DND-41 (cell line): ENCODE measurements around the gene ITPR1.

Experiments used
- ATAC-seq: fragments of 200-7000 bp; cut with Tn5 transposase; 3 replicates; pipeline ENCODE4 v1.9.1; 2021; ENCODE audit warnings: low read depth; ENCODE audit not compliant: insufficient read depth
- DNase-seq: peaks from one replicate; pipeline ENCODE4 v3.0.0-alpha.2; 2020
- H2AFZ ChIP-seq: 2 replicates; pipeline ENCODE4 v1.6.0; 2012; ENCODE audit warnings: low read depth, low read length
- H3K27ac ChIP-seq: 2 replicates; pipeline ENCODE4 v1.5.1; 2012; ENCODE audit warnings: low read length, inconsistent platforms
- H3K27me3 ChIP-seq: fragments of 200-600 bp; sonication (generic); 2 replicates; pipeline ENCODE4 v1.6.0; 2012; ENCODE audit warnings: low read length, mild to moderate bottlenecking, inconsistent platforms; ENCODE audit not compliant: insufficient read depth, poor library complexity
- H3K36me3 ChIP-seq: 2 replicates; pipeline ENCODE4 v1.5.1; 2012; ENCODE audit warnings: low read length, inconsistent platforms; ENCODE audit not compliant: insufficient read depth
- H3K4me1 ChIP-seq: 2 replicates; pipeline ENCODE4 v1.5.1; 2012; ENCODE audit warnings: mild to moderate bottlenecking, low read length; ENCODE audit not compliant: insufficient read depth
- H3K4me2 ChIP-seq: 2 replicates; pipeline ENCODE4 v1.6.0; 2012; ENCODE audit warnings: mild to moderate bottlenecking, moderate library complexity, low read length, inconsistent platforms; ENCODE audit not compliant: insufficient read depth
- H3K4me3 ChIP-seq, 2 experiments: fragments of 200-600 bp in 1 of 2; shearing (Covaris generic) in 1 of 2; 2 replicates each; pipeline ENCODE4 v1.5.1; 2012 to 2016; ENCODE audit warnings: inconsistent platforms in 2 of 2, low read length in 2 of 2, mild to moderate bottlenecking in 2 of 2, low read depth in 1 of 2, moderate library complexity in 1 of 2
- H3K79me2 ChIP-seq: 2 replicates; pipeline ENCODE4 v1.6.0; 2012; ENCODE audit warnings: low read length, inconsistent platforms; ENCODE audit not compliant: insufficient read depth
- H3K9ac ChIP-seq: 2 replicates; pipeline ENCODE4 v1.6.0; 2012; ENCODE audit warnings: low read depth, mild to moderate bottlenecking, inconsistent platforms, low read length, moderate library complexity
- H3K9me3 ChIP-seq: 2 replicates; pipeline ENCODE4 v1.5.1; 2012; ENCODE audit warnings: low read length, moderate library complexity, mild to moderate bottlenecking, inconsistent platforms; ENCODE audit not compliant: insufficient read depth, severe bottlenecking
- H4K20me1 ChIP-seq: 2 replicates; pipeline ENCODE4 v1.6.0; 2012; ENCODE audit warnings: low read length; ENCODE audit not compliant: insufficient read depth
- CTCF ChIP-seq: IDR thresholded peaks from 2 replicates; pipeline ENCODE4 v1.5.1; 2012; ENCODE audit warnings: borderline replicate concordance, low read length, moderate library complexity, mild to moderate bottlenecking; ENCODE audit not compliant: poor library complexity, severe bottlenecking; ENCODE audit errors: extremely low read depth
- EZH2 ChIP-seq: IDR thresholded peaks from 3 replicates; pipeline ENCODE4 v1.6.1; 2012; ENCODE audit warnings: borderline replicate concordance, low read depth, mild to moderate bottlenecking, moderate library complexity, low read length, inconsistent platforms; ENCODE audit not compliant: severe bottlenecking

Gene ITPR1

DNA sequence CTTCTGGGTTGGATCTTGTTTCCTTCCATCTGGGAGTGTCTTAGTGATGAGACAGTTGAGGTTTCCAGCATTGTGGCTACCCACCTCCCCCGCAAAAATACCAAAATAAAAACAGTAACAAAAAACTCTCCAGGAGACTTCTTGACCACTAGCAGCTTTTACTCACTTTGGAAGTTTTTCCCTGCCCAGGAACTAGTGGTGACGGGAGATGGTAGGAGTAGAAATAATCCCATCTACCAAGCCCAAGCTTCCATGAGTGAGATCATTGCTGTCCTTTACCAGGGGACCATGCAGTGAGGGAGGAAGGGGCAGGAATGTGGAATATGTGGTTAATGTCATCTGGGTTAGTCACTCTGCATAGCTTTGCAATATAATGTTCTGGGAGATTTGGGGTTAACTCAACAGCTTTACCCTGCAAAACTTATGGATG, 187.7 kb downstream of the ITPR1 start:
- no peaks in the 10 kb centered on the region for H4K20me1 ChIP-seq
- no peak overlapping the region for H3K9ac ChIP-seq
- DNase-seq (no peak), ATAC-seq (no peak)
- no peak overlapping the region for H3K4me2 ChIP-seq
- no peak overlapping the region for H3K4me3 ChIP-seq
- no peak overlapping the region for H2AFZ ChIP-seq
- H3K27me3 ChIP-seq = no peaks in the 10 kb centered on the region
- peaks cover 15% of the 10 kb centered on the region; the same call in 1 of the 2 replicates for H3K36me3 ChIP-seq
- H3K9me3 ChIP-seq = no peaks in the 10 kb centered on the region
- H3K79me2 ChIP-seq = no peaks in the 10 kb centered on the region
- no peaks in the 10 kb centered on the region for H3K4me1 ChIP-seq
- no peak overlapping the region for H3K27ac ChIP-seq
- no peak for TF ChIP-seq CTCF
- TF ChIP-seq EZH2 = no peak

GRCh38 chr3:4681301-4681700, 188.2 kb downstream of the ITPR1 start:
- Histone ChIP-seq H3K36me3 (peaks cover 15% of the 10 kb centered on the region; the same call in 1 of the 2 replicates), H2AFZ (no peak overlapping the region), H3K9ac (no peak overlapping the region), H4K20me1 (no peaks in the 10 kb centered on the region), H3K79me2 (no peaks in the 10 kb centered on the region), H3K27ac (no peak overlapping the region), H3K9me3 (no peaks in the 10 kb centered on the region), H3K4me2 (no peak overlapping the region), H3K4me3 (no peak overlapping the region), H3K27me3 (no peaks in the 10 kb centered on the region), H3K4me1 (no peaks in the 10 kb centered on the region)
- ATAC-seq (no peak), DNase-seq (no peak)
- TF ChIP-seq CTCF = no peak
- no peak for TF ChIP-seq EZH2

- Histone ChIP-seq H3K9ac (no peak overlapping the region), H3K27me3 (no peaks in the 10 kb centered on the region), H3K9me3 (no peaks in the 10 kb centered on the region), H2AFZ (no peak overlapping the region), H3K4me2 (no peak overlapping the region), H3K36me3 (peaks cover 15% of the 10 kb centered on the region; the same call in 1 of the 2 replicates), H3K4me1 (no peaks in the 10 kb centered on the region), H3K27ac (no peak overlapping the region), H3K4me3 (no peak overlapping the region), H4K20me1 (no peaks in the 10 kb centered on the region), H3K79me2 (no peaks in the 10 kb centered on the region)
- TF ChIP-seq EZH2 (no peak), CTCF (no peak)
- ATAC-seq (0 out of 3 replicates have a peak, but pooled peaks have one; percentile 31), DNase-seq (no peak)
Observed at GRCh38 chr3:4684117-4684516, 191.0 kb downstream of the ITPR1 start.

- no peaks in the 10 kb centered on the region for H4K20me1 ChIP-seq
- H3K27me3 ChIP-seq = no peaks in the 10 kb centered on the region
- ATAC-seq (no peak), DNase-seq (no peak)
- H3K4me3 ChIP-seq = no peak overlapping the region
- no peaks in the 10 kb centered on the region for H3K4me1 ChIP-seq
- no peaks in the 10 kb centered on the region for H3K79me2 ChIP-seq
- TF ChIP-seq CTCF (no peak), EZH2 (no peak)
- no peak overlapping the region for H3K9ac ChIP-seq
- no peak overlapping the region for H3K4me2 ChIP-seq
- H3K27ac ChIP-seq = no peak overlapping the region
- no peak overlapping the region for H2AFZ ChIP-seq
- peaks cover 15% of the 10 kb centered on the region; the same call in 1 of the 2 replicates for H3K36me3 ChIP-seq
- H3K9me3 ChIP-seq = no peaks in the 10 kb centered on the region
Observed at GRCh38 chr3:4684976-4685375, 191.8 kb downstream of the ITPR1 start.
